KMS-11 (cell line): ENCODE data around the gene U2AF1L4.
"Not testable (repeated sequence)": the region's sequence is repeated elsewhere in the genome, so short reads cannot be mapped to it uniquely, and the experiment has no call there.

ENCODE experiments used
- H2AFZ ChIP-seq: fragments of 200-600 bp; sonication (generic); 2 replicates; pipeline ENCODE4 v1.6.1; 2016; ENCODE audit warnings: antibody characterized with exemption, mixed run types, low read depth
- H3K27ac ChIP-seq: fragments of 200-600 bp; sonication (generic); 2 replicates; pipeline ENCODE4 v1.6.1; 2016; ENCODE audit warnings: mild to moderate bottlenecking, mixed run types
- H3K27me3 ChIP-seq: fragments of 200-600 bp; sonication (generic); 2 replicates; pipeline ENCODE4 v1.6.1; 2017; ENCODE audit warnings: mild to moderate bottlenecking, low read depth, mixed run types, moderate library complexity; ENCODE audit not compliant: insufficient read depth
- H3K36me3 ChIP-seq: fragments of 200-600 bp; sonication (generic); 2 replicates; pipeline ENCODE4 v1.6.1; 2017; ENCODE audit warnings: mild to moderate bottlenecking, mixed run types; ENCODE audit not compliant: insufficient read depth
- H3K4me1 ChIP-seq: fragments of 200-600 bp; sonication (generic); 2 replicates; pipeline ENCODE4 v1.6.1; 2016; ENCODE audit warnings: mild to moderate bottlenecking, low read depth, mixed run types; ENCODE audit not compliant: poor library complexity, severe bottlenecking
- H3K4me2 ChIP-seq: fragments of 200-600 bp; sonication (generic); 2 replicates; pipeline ENCODE4 v1.7.0; 2016; ENCODE audit warnings: mild to moderate bottlenecking, mixed run types
- H3K4me3 ChIP-seq: fragments of 200-600 bp; sonication (generic); IDR thresholded peaks from 2 replicates; pipeline ENCODE4 v1.6.1; 2017; ENCODE audit warnings: low read depth, low read length, mixed read lengths; ENCODE audit not compliant: insufficient read depth
- H3K79me2 ChIP-seq: fragments of 200-600 bp; sonication (generic); 2 replicates; pipeline ENCODE4 v1.6.1; 2016; ENCODE audit warnings: low read depth, mixed run types; ENCODE audit not compliant: insufficient read depth
- H3K9ac ChIP-seq: fragments of 200-600 bp; sonication (generic); 2 replicates; pipeline ENCODE4 v1.6.1; 2016; ENCODE audit warnings: mild to moderate bottlenecking, mixed run types
- H4K20me1 ChIP-seq: fragments of 200-600 bp; sonication (generic); 2 replicates; pipeline ENCODE4 v1.6.1; 2016; ENCODE audit warnings: mild to moderate bottlenecking, mixed run types; ENCODE audit not compliant: insufficient read depth
- TF ChIP-seq, protein P1 (sequence below): fragments of 200-600 bp; sonication (generic); conservative IDR thresholded peaks from 2 replicates; pipeline ENCODE4 v1.6.1; 2017; ENCODE audit warnings: low read depth, mild to moderate bottlenecking, antibody characterized with exemption, low read length, moderate library complexity, mixed read lengths

U2AF1L4 gene

DNA sequence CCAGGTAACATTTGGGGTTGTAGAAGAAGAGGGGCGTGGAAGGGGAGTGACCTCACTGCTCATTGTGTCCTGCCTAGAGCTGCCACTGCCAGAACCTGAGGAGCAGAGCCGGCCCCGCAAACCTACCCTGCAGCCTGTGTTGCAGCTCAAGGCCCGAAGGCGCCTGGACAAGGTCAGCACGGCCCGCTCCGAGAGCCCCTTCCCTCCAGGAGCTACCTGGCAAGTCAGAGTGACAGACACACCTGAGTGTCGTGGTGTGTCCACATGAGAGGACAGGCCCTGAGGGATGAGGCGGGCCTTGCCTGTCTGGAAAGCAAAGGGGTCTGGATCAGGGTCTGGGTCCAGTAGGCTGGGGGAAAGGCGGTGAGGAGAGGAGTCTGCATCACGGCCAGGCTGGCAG is 20.7 kb downstream of the U2AF1L4 start:
- Histone ChIP-seq H3K4me2 (no peak overlapping the region), H3K27me3 (no peaks in the 10 kb centered on the region), H4K20me1 (no peaks in the 10 kb centered on the region), H3K4me1 (peaks cover 3% of the 10 kb centered on the region), H3K79me2 (peaks cover 9% of the 10 kb centered on the region), H3K36me3 (no peaks in the 10 kb centered on the region; the same call in 1 of the 2 replicates), H2AFZ (no peak overlapping the region), H3K9ac (no peak overlapping the region), H3K4me3 (no peak overlapping the region), H3K27ac (no peak overlapping the region)
- TF ChIP-seq, protein P1, sequence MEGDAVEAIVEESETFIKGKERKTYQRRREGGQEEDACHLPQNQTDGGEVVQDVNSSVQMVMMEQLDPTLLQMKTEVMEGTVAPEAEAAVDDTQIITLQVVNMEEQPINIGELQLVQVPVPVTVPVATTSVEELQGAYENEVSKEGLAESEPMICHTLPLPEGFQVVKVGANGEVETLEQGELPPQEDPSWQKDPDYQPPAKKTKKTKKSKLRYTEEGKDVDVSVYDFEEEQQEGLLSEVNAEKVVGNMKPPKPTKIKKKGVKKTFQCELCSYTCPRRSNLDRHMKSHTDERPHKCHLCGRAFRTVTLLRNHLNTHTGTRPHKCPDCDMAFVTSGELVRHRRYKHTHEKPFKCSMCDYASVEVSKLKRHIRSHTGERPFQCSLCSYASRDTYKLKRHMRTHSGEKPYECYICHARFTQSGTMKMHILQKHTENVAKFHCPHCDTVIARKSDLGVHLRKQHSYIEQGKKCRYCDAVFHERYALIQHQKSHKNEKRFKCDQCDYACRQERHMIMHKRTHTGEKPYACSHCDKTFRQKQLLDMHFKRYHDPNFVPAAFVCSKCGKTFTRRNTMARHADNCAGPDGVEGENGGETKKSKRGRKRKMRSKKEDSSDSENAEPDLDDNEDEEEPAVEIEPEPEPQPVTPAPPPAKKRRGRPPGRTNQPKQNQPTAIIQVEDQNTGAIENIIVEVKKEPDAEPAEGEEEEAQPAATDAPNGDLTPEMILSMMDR, result no peak

DNA sequence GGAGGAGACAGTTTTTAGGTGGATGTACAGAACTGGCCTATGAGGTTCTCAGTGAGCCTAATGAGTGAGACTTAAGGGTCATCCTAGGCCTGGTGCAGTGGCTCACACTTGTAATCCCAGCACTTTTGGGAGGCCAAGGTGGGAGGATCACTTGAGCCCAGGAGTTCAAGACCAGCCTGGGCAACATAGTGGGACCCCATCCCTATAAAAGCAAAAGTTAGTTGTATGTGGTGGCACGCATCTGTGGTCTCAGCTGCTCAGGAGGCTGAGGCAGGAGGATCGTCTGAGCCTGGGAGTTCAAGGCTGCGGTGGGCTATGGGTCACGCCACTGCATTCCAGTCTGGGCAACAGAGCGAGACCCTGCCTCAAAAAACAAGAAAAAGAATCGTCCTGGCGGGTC is 21.1 kb downstream of the U2AF1L4 start:
- H3K27me3 ChIP-seq, H4K20me1 ChIP-seq, H3K36me3 ChIP-seq: not testable (repeated sequence)

DNA sequence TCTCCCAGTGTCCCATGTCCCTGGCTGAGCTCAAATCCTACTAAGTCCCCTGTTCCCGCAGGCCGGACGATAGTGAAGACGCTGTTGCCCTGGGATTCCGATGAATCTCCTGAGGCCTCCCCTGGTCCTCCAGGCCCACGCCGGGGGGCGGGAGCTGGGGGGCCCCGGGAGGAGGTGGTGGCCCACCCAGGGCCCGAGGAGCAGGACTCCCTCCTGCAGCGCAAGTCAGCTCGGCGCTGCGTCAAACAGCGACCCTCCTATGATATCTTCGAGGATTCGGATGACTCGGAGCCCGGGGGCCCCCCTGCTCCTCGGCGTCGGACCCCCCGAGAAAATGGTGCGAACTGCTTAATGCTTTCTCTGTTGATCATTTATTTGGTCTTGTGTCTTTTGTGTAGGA is 21.5 kb downstream of the U2AF1L4 start:
- no peak overlapping the region for H2AFZ ChIP-seq
- peaks cover 10% of the 10 kb centered on the region for H3K4me1 ChIP-seq
- no peak overlapping the region for H3K4me3 ChIP-seq
- TF ChIP-seq, protein P1, result no peak
- H3K79me2 ChIP-seq, result peaks cover 18% of the 10 kb centered on the region
- no peaks in the 10 kb centered on the region; the same call in 1 of the 2 replicates for H3K36me3 ChIP-seq
- no peak overlapping the region for H3K4me2 ChIP-seq
- H4K20me1 ChIP-seq, result no peaks in the 10 kb centered on the region
- no peak overlapping the region for H3K9ac ChIP-seq
- no peak overlapping the region for H3K27ac ChIP-seq
- H3K27me3 ChIP-seq, result no peaks in the 10 kb centered on the region

More for the DNA sequence above, 21.1 kb downstream of the U2AF1L4 start:
- H3K27ac ChIP-seq, H2AFZ ChIP-seq, H3K4me3 ChIP-seq, H3K4me2 ChIP-seq, H3K4me1 ChIP-seq, H3K9ac ChIP-seq: not testable (repeated sequence)
- peaks cover 14% of the 10 kb centered on the region for H3K79me2 ChIP-seq

DNA sequence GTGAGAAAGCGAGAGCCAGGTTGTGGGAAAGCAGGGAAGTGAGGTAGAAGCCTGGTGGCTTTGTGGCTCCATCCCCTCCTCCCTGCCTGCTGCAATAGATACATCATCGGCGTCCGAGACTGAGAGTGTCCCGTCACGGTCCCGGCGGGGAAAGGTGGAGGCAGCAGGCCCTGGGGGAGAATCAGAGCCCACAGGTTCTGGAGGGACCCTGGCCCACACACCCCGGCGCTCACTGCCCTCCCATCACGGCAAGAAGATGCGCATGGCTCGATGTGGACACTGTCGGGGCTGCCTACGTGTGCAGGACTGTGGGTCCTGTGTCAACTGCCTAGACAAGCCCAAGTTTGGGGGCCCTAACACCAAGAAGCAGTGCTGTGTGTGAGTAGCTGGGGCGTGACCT is 22.3 kb downstream of the U2AF1L4 start:
- Histone ChIP-seq H3K36me3 (no peaks in the 10 kb centered on the region; the same call in 1 of the 2 replicates), H3K9ac (no peak overlapping the region), H3K4me2 (no peak overlapping the region), H3K27me3 (no peaks in the 10 kb centered on the region), H3K4me3 (no peak overlapping the region), H3K27ac (no peak overlapping the region), H4K20me1 (no peaks in the 10 kb centered on the region), H2AFZ (no peak overlapping the region), H3K4me1 (peaks cover 10% of the 10 kb centered on the region), H3K79me2 (peaks cover 24% of the 10 kb centered on the region)
- TF ChIP-seq, protein P1, result no peak

DNA sequence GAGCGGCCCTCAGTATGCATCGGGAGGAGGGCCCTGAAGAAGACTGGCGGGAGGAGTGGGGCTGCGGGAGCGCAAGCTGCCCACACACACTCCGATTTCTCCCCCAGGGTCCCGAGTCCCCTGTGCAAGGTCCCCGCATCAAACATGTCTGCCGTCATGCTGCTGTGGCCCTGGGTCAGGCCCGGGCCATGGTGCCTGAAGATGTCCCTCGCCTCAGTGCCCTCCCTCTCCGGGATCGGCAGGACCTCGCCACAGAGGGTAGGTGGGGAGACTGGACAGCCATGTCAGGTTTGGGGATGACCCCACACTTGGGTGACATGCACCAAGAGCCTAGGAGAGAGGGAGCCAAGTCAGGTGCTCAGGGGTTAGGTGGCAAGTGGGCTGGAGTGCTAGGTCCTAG is 22.8 kb downstream of the U2AF1L4 start:
- H3K27ac ChIP-seq, result no peak overlapping the region
- H4K20me1 ChIP-seq, result no peaks in the 10 kb centered on the region
- H3K36me3 ChIP-seq, result no peaks in the 10 kb centered on the region; the same call in 1 of the 2 replicates
- peaks cover 10% of the 10 kb centered on the region for H3K4me1 ChIP-seq
- H3K27me3 ChIP-seq, result no peaks in the 10 kb centered on the region
- H3K4me2 ChIP-seq, result no peak overlapping the region
- H3K4me3 ChIP-seq, result no peak overlapping the region
- H3K79me2 ChIP-seq, result peaks cover 24% of the 10 kb centered on the region
- TF ChIP-seq, protein P1, result no peak
- H2AFZ ChIP-seq, result no peak overlapping the region
- no peak overlapping the region for H3K9ac ChIP-seq
